ENCODE measurements around the gene RXRA. TPM values are rescaled to one million over a fixed set of nuclear protein-coding genes. Genes with fewer than 3 reads are reported as not detected.
A peak's percentile ranks its signal among the peaks of the same experiment; 100 is the strongest.

RXRA gene
- total and polyA plus RNA-seq, 2 of the 13 experiments (the other 11 are each of a cell fraction or from before 2014, with no cell fraction given): 18.9 to 29.2 TPM

DNA sequence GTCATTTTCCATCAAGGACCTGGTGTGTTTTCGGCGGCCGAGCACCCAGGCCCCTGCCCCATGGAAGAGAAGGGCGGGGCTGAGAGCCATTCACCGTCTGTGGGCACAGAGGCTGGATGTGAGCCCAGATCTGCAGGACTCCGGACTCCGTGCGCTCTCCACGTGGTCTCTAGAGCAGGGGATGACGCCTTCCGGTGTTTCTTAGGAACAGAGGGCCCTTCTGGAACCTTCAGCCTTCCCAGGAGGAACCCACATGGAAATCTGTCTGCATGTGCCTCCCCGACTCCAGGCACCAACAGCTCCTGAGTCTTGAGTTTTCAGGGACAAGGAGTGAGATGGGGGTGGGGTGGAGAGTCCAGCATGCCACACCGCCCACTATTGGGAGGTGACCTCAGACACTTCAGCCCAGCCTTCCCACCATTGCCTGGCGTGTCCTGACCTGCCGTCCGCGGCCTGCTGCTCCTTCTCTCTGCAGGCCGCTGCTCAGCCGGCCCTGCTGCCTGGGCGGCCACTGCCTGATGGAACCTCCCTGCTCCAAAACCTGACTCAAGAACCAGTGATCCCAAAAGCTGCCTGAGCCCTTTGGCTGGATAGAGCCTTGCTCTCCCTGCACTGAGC is 2.4 kb upstream of the RXRA start (continued):
- TF ChIP-seq, protein P1, sequence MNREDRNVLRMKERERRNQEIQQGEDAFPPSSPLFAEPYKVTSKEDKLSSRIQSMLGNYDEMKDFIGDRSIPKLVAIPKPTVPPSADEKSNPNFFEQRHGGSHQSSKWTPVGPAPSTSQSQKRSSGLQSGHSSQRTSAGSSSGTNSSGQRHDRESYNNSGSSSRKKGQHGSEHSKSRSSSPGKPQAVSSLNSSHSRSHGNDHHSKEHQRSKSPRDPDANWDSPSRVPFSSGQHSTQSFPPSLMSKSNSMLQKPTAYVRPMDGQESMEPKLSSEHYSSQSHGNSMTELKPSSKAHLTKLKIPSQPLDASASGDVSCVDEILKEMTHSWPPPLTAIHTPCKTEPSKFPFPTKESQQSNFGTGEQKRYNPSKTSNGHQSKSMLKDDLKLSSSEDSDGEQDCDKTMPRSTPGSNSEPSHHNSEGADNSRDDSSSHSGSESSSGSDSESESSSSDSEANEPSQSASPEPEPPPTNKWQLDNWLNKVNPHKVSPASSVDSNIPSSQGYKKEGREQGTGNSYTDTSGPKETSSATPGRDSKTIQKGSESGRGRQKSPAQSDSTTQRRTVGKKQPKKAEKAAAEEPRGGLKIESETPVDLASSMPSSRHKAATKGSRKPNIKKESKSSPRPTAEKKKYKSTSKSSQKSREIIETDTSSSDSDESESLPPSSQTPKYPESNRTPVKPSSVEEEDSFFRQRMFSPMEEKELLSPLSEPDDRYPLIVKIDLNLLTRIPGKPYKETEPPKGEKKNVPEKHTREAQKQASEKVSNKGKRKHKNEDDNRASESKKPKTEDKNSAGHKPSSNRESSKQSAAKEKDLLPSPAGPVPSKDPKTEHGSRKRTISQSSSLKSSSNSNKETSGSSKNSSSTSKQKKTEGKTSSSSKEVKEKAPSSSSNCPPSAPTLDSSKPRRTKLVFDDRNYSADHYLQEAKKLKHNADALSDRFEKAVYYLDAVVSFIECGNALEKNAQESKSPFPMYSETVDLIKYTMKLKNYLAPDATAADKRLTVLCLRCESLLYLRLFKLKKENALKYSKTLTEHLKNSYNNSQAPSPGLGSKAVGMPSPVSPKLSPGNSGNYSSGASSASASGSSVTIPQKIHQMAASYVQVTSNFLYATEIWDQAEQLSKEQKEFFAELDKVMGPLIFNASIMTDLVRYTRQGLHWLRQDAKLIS (CRISPR knock-in tag; IDR thresholded peaks at IDR 0.05): 0 out of 2 replicates have a peak, but pooled peaks have one; percentile 21
- TF ChIP-seq, protein P2, sequence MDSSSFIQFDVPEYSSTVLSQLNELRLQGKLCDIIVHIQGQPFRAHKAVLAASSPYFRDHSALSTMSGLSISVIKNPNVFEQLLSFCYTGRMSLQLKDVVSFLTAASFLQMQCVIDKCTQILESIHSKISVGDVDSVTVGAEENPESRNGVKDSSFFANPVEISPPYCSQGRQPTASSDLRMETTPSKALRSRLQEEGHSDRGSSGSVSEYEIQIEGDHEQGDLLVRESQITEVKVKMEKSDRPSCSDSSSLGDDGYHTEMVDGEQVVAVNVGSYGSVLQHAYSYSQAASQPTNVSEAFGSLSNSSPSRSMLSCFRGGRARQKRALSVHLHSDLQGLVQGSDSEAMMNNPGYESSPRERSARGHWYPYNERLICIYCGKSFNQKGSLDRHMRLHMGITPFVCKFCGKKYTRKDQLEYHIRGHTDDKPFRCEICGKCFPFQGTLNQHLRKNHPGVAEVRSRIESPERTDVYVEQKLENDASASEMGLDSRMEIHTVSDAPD (CRISPR knock-in tag; IDR thresholded peaks at IDR 0.05): peak; percentile 83
- TF ChIP-seq ZNF451 (CRISPR knock-in tag; IDR thresholded peaks at IDR 0.05) (no peak; the same call in none of the 2 replicates), SMAD1 (CRISPR knock-in tag; IDR thresholded peaks at IDR 0.05; ENCODE audit: borderline replicate concordance, low read depth) (no peak), ATF7-NPFF (CRISPR knock-in tag; IDR thresholded peaks at IDR 0.05; ENCODE audit: low read depth) (peak; percentile 87), SMC3 (IDR thresholded peaks at IDR 0.05; ENCODE audit: low read length) (no peak), MTF1 (CRISPR knock-in tag; IDR thresholded peaks at IDR 0.05) (peak; percentile 78; the same call in 1 of the 2 replicates), CBFB (CRISPR knock-in tag; IDR thresholded peaks at IDR 0.05) (no peak), ADNP (CRISPR knock-in tag; IDR thresholded peaks at IDR 0.05) (no peak), EP300 (IDR thresholded peaks at IDR 0.05; ENCODE audit: low read depth in 2 of 2, low read length in 2 of 2) (peak in 1 of 2 experiments; percentile 38; a peak in 1 of 4 replicates), EP300 (CRISPR knock-in tag; IDR thresholded peaks at IDR 0.05; ENCODE audit: borderline replicate concordance) (no peak), ZNF660 (CRISPR knock-in tag; IDR thresholded peaks at IDR 0.05; ENCODE audit: borderline replicate concordance, low read depth) (no peak), ZSCAN9 (CRISPR knock-in tag; IDR thresholded peaks at IDR 0.05; ENCODE audit: borderline replicate concordance) (peak; percentile 92), IKZF1 (IDR thresholded peaks at IDR 0.05) (no peak)
- TF ChIP-seq, protein P3, sequence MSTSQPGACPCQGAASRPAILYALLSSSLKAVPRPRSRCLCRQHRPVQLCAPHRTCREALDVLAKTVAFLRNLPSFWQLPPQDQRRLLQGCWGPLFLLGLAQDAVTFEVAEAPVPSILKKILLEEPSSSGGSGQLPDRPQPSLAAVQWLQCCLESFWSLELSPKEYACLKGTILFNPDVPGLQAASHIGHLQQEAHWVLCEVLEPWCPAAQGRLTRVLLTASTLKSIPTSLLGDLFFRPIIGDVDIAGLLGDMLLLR (CRISPR knock-in tag; IDR thresholded peaks at IDR 0.05): peak; percentile 88; the same call in 1 of the 2 replicates
- TF ChIP-seq, protein P4, sequence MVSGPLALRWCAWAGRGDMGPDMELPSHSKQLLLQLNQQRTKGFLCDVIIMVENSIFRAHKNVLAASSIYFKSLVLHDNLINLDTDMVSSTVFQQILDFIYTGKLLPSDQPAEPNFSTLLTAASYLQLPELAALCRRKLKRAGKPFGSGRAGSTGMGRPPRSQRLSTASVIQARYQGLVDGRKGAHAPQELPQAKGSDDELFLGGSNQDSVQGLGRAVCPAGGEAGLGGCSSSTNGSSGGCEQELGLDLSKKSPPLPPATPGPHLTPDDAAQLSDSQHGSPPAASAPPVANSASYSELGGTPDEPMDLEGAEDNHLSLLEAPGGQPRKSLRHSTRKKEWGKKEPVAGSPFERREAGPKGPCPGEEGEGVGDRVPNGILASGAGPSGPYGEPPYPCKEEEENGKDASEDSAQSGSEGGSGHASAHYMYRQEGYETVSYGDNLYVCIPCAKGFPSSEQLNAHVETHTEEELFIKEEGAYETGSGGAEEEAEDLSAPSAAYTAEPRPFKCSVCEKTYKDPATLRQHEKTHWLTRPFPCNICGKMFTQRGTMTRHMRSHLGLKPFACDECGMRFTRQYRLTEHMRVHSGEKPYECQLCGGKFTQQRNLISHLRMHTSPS (CRISPR knock-in tag; IDR thresholded peaks at IDR 0.05; ENCODE audit: low read depth): peak; percentile 73
- TF ChIP-seq, protein P5, sequence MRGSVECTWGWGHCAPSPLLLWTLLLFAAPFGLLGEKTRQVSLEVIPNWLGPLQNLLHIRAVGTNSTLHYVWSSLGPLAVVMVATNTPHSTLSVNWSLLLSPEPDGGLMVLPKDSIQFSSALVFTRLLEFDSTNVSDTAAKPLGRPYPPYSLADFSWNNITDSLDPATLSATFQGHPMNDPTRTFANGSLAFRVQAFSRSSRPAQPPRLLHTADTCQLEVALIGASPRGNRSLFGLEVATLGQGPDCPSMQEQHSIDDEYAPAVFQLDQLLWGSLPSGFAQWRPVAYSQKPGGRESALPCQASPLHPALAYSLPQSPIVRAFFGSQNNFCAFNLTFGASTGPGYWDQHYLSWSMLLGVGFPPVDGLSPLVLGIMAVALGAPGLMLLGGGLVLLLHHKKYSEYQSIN (CRISPR knock-in tag; IDR thresholded peaks at IDR 0.05; ENCODE audit: borderline replicate concordance): no peak
- TF ChIP-seq, protein P6, sequence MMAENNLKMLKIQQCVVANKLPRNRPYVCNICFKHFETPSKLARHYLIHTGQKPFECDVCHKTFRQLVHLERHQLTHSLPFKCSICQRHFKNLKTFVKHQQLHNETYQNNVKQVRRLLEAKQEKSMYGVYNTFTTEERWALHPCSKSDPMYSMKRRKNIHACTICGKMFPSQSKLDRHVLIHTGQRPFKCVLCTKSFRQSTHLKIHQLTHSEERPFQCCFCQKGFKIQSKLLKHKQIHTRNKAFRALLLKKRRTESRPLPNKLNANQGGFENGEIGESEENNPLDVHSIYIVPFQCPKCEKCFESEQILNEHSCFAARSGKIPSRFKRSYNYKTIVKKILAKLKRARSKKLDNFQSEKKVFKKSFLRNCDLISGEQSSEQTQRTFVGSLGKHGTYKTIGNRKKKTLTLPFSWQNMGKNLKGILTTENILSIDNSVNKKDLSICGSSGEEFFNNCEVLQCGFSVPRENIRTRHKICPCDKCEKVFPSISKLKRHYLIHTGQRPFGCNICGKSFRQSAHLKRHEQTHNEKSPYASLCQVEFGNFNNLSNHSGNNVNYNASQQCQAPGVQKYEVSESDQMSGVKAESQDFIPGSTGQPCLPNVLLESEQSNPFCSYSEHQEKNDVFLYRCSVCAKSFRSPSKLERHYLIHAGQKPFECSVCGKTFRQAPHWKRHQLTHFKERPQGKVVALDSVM (CRISPR knock-in tag; IDR thresholded peaks at IDR 0.05): peak; percentile 54; the same call in 1 of the 2 replicates
